A673 (cell line): ENCODE data around the gene GALNT3. TPM values are rescaled to one million over a fixed set of nuclear protein-coding genes. Genes with fewer than 3 reads are reported as not detected.

ENCODE experiments used
- BruUV-seq: library from RNA; stranded (reverse); fragments of 400-500 nt; replicated peaks from 2 replicates; lab custom pipeline; 2021; lab: Mats Ljungman, UMichigan
- CTCF ChIA-PET: fragments of 300-600 bp; sonication (Branson Sonifier 250); formaldehyde crosslinking; loops from one replicate; lab custom pipeline; 2022; ENCODE audit warnings: antibody characterized with exemption; lab: Charles Lee
- POLR2A ChIA-PET: fragments of 300-600 bp; sonication (Branson Sonifier 250); formaldehyde crosslinking; loops from one replicate; lab custom pipeline; 2022; ENCODE audit warnings: antibody characterized with exemption; ENCODE audit not compliant: low non-redundant PET; lab: Charles Lee
- DNase-seq: peaks from one replicate; pipeline ENCODE4 v3.0.0-alpha.2; 2015; ENCODE audit warnings: low spot score
- H3K27ac ChIP-seq: fragments of 200-600 bp; sonication (generic); 2 replicates; pipeline ENCODE4 v1.5.1; 2016; ENCODE audit warnings: mixed run types, low read depth, mild to moderate bottlenecking, mixed read lengths, antibody characterized with exemption, low read length; ENCODE audit not compliant: poor library complexity, severe bottlenecking
- H3K27me3 ChIP-seq: fragments of 200-600 bp; sonication (generic); replicated peaks from 2 replicates; pipeline ENCODE4 v1.6.1; 2017; ENCODE audit warnings: mixed run types, low read depth, mild to moderate bottlenecking, mixed read lengths, antibody characterized with exemption, low read length; ENCODE audit not compliant: insufficient read depth, poor library complexity
- H3K36me3 ChIP-seq: fragments of 200-600 bp; sonication (generic); 2 replicates; pipeline ENCODE4 v1.6.1; 2016; ENCODE audit warnings: mixed run types, mild to moderate bottlenecking, mixed read lengths, antibody characterized with exemption, low read length; ENCODE audit not compliant: insufficient read depth, poor library complexity, severe bottlenecking
- H3K4me1 ChIP-seq: fragments of 200-600 bp; sonication (generic); 2 replicates; pipeline ENCODE4 v1.6.1; 2017; ENCODE audit warnings: mixed run types, mild to moderate bottlenecking, mixed read lengths, antibody characterized with exemption, low read length; ENCODE audit not compliant: insufficient read depth, poor library complexity, severe bottlenecking
- H3K4me3 ChIP-seq: fragments of 200-600 bp; sonication (generic); 2 replicates; pipeline ENCODE4 v1.5.1; 2016; ENCODE audit warnings: low read depth, mixed run types, mild to moderate bottlenecking, mixed read lengths, low read length; ENCODE audit not compliant: poor library complexity, severe bottlenecking
- H3K9me3 ChIP-seq: fragments of 200-600 bp; sonication (generic); 2 replicates; pipeline ENCODE4 v1.6.1; 2016; ENCODE audit warnings: mixed run types, low read depth, mild to moderate bottlenecking, mixed read lengths, antibody characterized with exemption, low read length; ENCODE audit not compliant: poor library complexity, severe bottlenecking
- EZH2 ChIP-seq: fragments of 200-600 bp; sonication (generic); IDR thresholded peaks from 2 replicates; pipeline ENCODE4 v1.6.1; 2017; ENCODE audit warnings: borderline replicate concordance, low read depth, mild to moderate bottlenecking, mixed read lengths, antibody characterized with exemption, low read length; ENCODE audit not compliant: poor library complexity, severe bottlenecking
- intact Hi-C: fragments of 100-400 bp; cut with micrococcal nuclease; formaldehyde crosslinking; loops from one replicate; pipeline ENCODE4 v1.10.0; 2022; ENCODE audit not compliant: unreplicated experiment
- total RNA-seq: library from RNA; stranded (reverse); gene quantifications from 2 replicates; pipeline ENCODE4 v1.2.3, GENCODE V29; 2021
- TF ChIP-seq, protein P1 (sequence below): fragments of 300-800, 200-600 bp; sonication (generic); conservative IDR thresholded peaks from 2 replicates; pipeline ENCODE4 v1.5.1; 2017; ENCODE audit warnings: low read depth, mild to moderate bottlenecking, antibody characterized with exemption, low read length, moderate library complexity, mixed read lengths

GALNT3 gene
- total RNA-seq, 1 experiment from 2014 or later = 4.6 TPM

DNA sequence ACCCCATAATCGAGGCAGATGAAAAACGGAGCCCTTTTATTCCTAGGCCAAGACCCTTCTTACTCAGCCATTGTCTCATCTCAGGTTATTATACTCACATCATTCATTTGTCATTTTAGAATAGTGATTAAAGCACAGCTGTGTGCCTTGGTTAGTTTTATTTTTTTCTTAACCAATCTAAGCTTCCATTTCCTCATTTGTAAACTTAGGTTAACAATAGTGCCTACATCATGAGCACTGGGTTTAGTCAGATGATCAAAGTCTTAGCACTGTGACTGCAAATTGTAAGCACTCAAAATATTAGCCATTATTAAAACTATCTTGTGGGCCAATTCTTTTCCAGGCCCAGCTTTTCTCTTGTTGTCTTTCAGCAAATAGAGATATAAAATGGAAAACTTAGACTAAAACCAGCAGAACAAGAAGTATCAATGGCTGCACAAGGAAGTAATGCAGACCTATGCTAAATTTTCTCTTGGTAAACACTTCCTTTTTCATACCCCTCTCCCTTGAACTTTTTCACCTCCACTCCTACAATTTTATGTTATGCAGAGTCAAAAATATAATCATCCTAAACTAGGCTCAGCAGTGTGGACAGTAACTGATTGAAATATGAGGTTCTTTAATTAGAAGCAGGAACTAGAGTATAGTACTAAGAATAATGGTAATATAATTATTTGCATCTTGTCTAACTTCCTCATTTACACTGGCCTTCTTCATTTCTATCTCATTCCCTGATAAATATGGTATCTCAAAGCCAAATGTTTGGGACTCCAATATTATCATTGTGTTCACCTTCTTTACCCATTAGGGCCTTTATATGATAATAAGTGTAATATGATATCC lies 21.5 kb upstream of the GALNT3 start:
- intact Hi-C loops = no loop called here
- ChIA-PET CTCF (no interaction called here), POLR2A (no interaction called here)
- Histone ChIP-seq H3K27ac (no peak overlapping the region), H3K4me1 (no peaks in the 10 kb centered on the region), H3K27me3 (no peaks in the 10 kb centered on the region), H3K9me3 (no peaks in the 10 kb centered on the region), H3K4me3 (no peak overlapping the region), H3K36me3 (no peaks in the 10 kb centered on the region)
- no peak for DNase-seq
- no peak for TF ChIP-seq EZH2
- TF ChIP-seq, protein P1, sequence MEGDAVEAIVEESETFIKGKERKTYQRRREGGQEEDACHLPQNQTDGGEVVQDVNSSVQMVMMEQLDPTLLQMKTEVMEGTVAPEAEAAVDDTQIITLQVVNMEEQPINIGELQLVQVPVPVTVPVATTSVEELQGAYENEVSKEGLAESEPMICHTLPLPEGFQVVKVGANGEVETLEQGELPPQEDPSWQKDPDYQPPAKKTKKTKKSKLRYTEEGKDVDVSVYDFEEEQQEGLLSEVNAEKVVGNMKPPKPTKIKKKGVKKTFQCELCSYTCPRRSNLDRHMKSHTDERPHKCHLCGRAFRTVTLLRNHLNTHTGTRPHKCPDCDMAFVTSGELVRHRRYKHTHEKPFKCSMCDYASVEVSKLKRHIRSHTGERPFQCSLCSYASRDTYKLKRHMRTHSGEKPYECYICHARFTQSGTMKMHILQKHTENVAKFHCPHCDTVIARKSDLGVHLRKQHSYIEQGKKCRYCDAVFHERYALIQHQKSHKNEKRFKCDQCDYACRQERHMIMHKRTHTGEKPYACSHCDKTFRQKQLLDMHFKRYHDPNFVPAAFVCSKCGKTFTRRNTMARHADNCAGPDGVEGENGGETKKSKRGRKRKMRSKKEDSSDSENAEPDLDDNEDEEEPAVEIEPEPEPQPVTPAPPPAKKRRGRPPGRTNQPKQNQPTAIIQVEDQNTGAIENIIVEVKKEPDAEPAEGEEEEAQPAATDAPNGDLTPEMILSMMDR = no peak
- BruUV-seq = no TSS peak

DNA sequence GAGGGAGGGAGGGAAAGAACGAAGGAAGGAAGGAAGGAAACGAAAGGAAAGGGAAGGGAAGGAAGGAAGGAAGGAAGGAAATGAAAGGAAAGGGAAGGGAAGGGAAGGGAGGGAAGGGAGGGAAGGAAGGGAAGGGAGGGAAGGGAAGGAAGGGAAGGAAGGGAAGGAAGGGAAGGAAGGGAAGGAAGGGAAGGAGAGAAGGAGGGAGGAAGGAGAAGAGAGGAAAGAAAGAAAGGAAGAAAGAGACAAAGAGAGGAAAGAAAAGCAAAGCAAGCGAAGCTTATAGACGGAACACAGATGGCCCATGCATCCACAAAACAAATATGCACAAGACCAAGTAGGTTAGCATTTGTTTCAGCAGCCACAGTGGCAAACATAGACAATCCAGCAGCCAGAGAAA lies 20.4 kb upstream of the GALNT3 start:
- no peak for DNase-seq
- intact Hi-C loops = no loop called here
- H3K27me3 ChIP-seq = no peaks in the 10 kb centered on the region
- H3K9me3 ChIP-seq = no peaks in the 10 kb centered on the region
- CTCF ChIA-PET = no interaction called here
- no peaks in the 10 kb centered on the region for H3K36me3 ChIP-seq
- BruUV-seq = no TSS peak
- no peaks in the 10 kb centered on the region for H3K4me1 ChIP-seq
- POLR2A ChIA-PET = interaction anchor here (0.6 kb wide), 1 partner anchor 18 kb away, joined by 17 read pairs; no protein-coding TSS in a partner anchor
- TF ChIP-seq, protein P1 = no peak
- no peak for TF ChIP-seq EZH2
- no peak overlapping the region for H3K4me3 ChIP-seq
- H3K27ac ChIP-seq = no peak overlapping the region

DNA sequence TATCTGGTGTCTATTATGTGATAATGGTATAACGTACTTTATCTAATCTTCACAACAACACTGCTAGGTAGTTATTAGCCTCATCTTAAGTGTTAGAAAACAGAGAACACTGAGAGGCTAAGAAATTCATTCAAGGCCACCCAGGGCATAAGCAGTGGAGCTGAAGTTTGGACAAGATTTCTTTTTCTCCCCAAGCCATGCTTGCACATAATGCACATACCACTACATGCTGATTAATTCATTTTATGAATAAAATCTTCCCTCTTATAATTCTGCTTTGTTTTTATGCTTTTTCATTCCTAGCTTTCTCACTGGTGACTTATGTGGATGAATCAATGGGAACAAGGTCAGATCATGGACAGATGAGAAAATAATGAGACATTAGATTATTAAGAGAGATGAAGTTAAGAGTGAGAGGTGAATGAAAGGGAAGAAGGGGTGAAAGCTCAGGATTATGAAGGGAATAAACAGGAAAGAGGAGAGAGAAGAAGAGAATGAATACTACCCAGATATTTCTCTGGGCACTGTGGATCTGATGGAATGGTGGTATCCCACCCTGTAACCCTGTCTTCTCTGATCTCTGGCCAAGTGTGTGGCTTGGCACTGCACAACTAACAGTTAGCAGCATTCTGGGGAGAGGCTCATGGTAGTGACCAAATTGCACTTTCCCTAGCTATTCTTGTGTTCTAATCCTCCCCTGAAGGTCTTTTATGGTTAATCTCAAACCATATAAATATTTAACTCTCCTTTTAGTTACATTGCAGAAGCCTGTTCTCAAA lies 17.7 kb upstream of the GALNT3 start:
- Histone ChIP-seq H3K36me3 (no peaks in the 10 kb centered on the region), H3K4me1 (no peaks in the 10 kb centered on the region), H3K4me3 (no peak overlapping the region), H3K27ac (no peak overlapping the region), H3K9me3 (no peaks in the 10 kb centered on the region), H3K27me3 (no peaks in the 10 kb centered on the region)
- BruUV-seq = no TSS peak
- no peak for DNase-seq
- TF ChIP-seq, protein P1 = no peak
- no peak for TF ChIP-seq EZH2
- intact Hi-C loops = no loop called here
- CTCF ChIA-PET = no interaction called here
- POLR2A ChIA-PET = interaction anchor here (0.5 kb wide), 1 partner anchor 94 kb away, joined by 12 read pairs; no protein-coding TSS in a partner anchor
